HEK293 (cell line): ENCODE data around the gene TBC1D24.

Experiments used
- EGR2 ChIP-seq: fragments of 450-650 bp; formaldehyde crosslinking; IDR thresholded peaks from 2 replicates; pipeline ENCODE4 v1.5.1; 2016; ENCODE audit warnings: low read depth, missing biosample characterization, missing genetic modification characterization
- KLF16 ChIP-seq: fragments of 450-650 bp; formaldehyde crosslinking; IDR thresholded peaks from 2 replicates; pipeline ENCODE4 v1.5.1; 2017; ENCODE audit warnings: missing biosample characterization, missing genetic modification characterization
- SP2 ChIP-seq: fragments of 450-650 bp; formaldehyde crosslinking; IDR thresholded peaks from 2 replicates; pipeline ENCODE4 v1.5.1; 2016; ENCODE audit warnings: missing biosample characterization, missing genetic modification characterization
- SP7 ChIP-seq: fragments of 450-650 bp; formaldehyde crosslinking; IDR thresholded peaks from 2 replicates; pipeline ENCODE4 v1.5.1; 2016; ENCODE audit warnings: missing biosample characterization, missing genetic modification characterization
- TRIM28 ChIP-seq: IDR thresholded peaks from 2 replicates; pipeline ENCODE4 v1.6.1; 2011; ENCODE audit warnings: low read length, control low read depth, borderline replicate concordance
- ZFHX2 ChIP-seq: fragments of 450-650 bp; formaldehyde crosslinking; conservative IDR thresholded peaks from 2 replicates; pipeline ENCODE4 v1.5.1; 2016; ENCODE audit warnings: missing biosample characterization, missing genetic modification characterization
- ZIC2 ChIP-seq: fragments of 450-650 bp; formaldehyde crosslinking; IDR thresholded peaks from 2 replicates; pipeline ENCODE4 v1.5.1; 2016; ENCODE audit warnings: missing biosample characterization, missing genetic modification characterization
- ZNF121 ChIP-seq: fragments of 450-650 bp; formaldehyde crosslinking; IDR thresholded peaks from 2 replicates; pipeline ENCODE4 v1.5.1; 2016; ENCODE audit warnings: missing biosample characterization, missing genetic modification characterization
- ZNF2 ChIP-seq: fragments of 450-650 bp; formaldehyde crosslinking; IDR thresholded peaks from 2 replicates; pipeline ENCODE4 v1.5.1; 2016; ENCODE audit warnings: missing biosample characterization, missing genetic modification characterization
- ZNF335 ChIP-seq: fragments of 450-650 bp; formaldehyde crosslinking; conservative IDR thresholded peaks from 2 replicates; pipeline ENCODE4 v1.5.1; 2016; ENCODE audit warnings: missing biosample characterization, missing genetic modification characterization
- ZNF354C ChIP-seq: fragments of 450-650 bp; formaldehyde crosslinking; IDR thresholded peaks from 2 replicates; pipeline ENCODE4 v1.5.1; 2016; ENCODE audit warnings: missing biosample characterization, missing genetic modification characterization, low read depth, borderline replicate concordance
- ZNF398 ChIP-seq: fragments of 450-650 bp; formaldehyde crosslinking; IDR thresholded peaks from 2 replicates; pipeline ENCODE4 v1.5.1; 2017; ENCODE audit warnings: missing biosample characterization, missing genetic modification characterization
- ZNF530 ChIP-seq: fragments of 450-650 bp; formaldehyde crosslinking; IDR thresholded peaks from 2 replicates; pipeline ENCODE4 v1.5.1; 2016; ENCODE audit warnings: low read depth, missing biosample characterization, missing genetic modification characterization
- ZNF561 ChIP-seq: fragments of 450-650 bp; IDR thresholded peaks from 2 replicates; pipeline ENCODE4 v1.5.1; 2018; ENCODE audit warnings: missing biosample characterization, missing genetic modification characterization, borderline replicate concordance
- ZNF660 ChIP-seq: fragments of 450-650 bp; IDR thresholded peaks from 2 replicates; pipeline ENCODE4 v1.5.1; 2018; ENCODE audit warnings: missing biosample characterization, mild to moderate bottlenecking, missing genetic modification characterization
- ZNF677 ChIP-seq: fragments of 450-650 bp; IDR thresholded peaks from 2 replicates; pipeline ENCODE4 v1.5.0; 2018; ENCODE audit warnings: missing biosample characterization, mild to moderate bottlenecking, missing genetic modification characterization, moderate library complexity
- TF ChIP-seq, protein P1 (sequence below): fragments of 450-650 bp; formaldehyde crosslinking; IDR thresholded peaks from 2 replicates; pipeline ENCODE4 v1.5.1; 2016; ENCODE audit warnings: missing biosample characterization, missing genetic modification characterization
- TF ChIP-seq, protein P2 (sequence below): fragments of 450-650 bp; formaldehyde crosslinking; IDR thresholded peaks from 2 replicates; pipeline ENCODE4; 2016; ENCODE audit warnings: missing biosample characterization, missing genetic modification characterization
- TF ChIP-seq, protein P3 (sequence below): fragments of 450-650 bp; formaldehyde crosslinking; IDR thresholded peaks from 2 replicates; pipeline ENCODE4 v1.5.1; 2016; ENCODE audit warnings: missing biosample characterization, missing genetic modification characterization
- TF ChIP-seq, protein P4 (sequence below): fragments of 450-650 bp; formaldehyde crosslinking; IDR thresholded peaks from 2 replicates; pipeline ENCODE4 v1.5.1; 2016; ENCODE audit warnings: missing biosample characterization, missing genetic modification characterization
- TF ChIP-seq, protein P5 (sequence below): fragments of 450-650 bp; formaldehyde crosslinking; IDR thresholded peaks from 2 replicates; pipeline ENCODE4 v1.5.1; 2016; ENCODE audit warnings: missing biosample characterization, missing genetic modification characterization
- TF ChIP-seq, protein P6 (sequence below): fragments of 450-650 bp; formaldehyde crosslinking; IDR thresholded peaks from 2 replicates; pipeline ENCODE4 v1.5.1; 2016; ENCODE audit warnings: missing biosample characterization, missing genetic modification characterization
- TF ChIP-seq, protein P7 (sequence below): fragments of 450-650 bp; formaldehyde crosslinking; IDR thresholded peaks from 2 replicates; pipeline ENCODE4 v1.5.1; 2016; ENCODE audit warnings: missing biosample characterization, missing genetic modification characterization

The TBC1D24 gene

GRCh38 chr16:2467528-2468232, 7.2 kb upstream of the TBC1D24 start (continued):
- TF ChIP-seq, protein P1, sequence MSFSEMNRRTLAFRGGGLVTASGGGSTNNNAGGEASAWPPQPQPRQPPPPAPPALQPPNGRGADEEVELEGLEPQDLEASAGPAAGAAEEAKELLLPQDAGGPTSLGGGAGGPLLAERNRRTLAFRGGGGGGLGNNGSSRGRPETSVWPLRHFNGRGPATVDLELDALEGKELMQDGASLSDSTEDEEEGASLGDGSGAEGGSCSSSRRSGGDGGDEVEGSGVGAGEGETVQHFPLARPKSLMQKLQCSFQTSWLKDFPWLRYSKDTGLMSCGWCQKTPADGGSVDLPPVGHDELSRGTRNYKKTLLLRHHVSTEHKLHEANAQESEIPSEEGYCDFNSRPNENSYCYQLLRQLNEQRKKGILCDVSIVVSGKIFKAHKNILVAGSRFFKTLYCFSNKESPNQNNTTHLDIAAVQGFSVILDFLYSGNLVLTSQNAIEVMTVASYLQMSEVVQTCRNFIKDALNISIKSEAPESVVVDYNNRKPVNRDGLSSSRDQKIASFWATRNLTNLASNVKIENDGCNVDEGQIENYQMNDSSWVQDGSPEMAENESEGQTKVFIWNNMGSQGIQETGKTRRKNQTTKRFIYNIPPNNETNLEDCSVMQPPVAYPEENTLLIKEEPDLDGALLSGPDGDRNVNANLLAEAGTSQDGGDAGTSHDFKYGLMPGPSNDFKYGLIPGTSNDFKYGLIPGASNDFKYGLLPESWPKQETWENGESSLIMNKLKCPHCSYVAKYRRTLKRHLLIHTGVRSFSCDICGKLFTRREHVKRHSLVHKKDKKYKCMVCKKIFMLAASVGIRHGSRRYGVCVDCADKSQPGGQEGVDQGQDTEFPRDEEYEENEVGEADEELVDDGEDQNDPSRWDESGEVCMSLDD (tag by site-specific recombination): peak; percentile 43; the same call in 1 of the 2 replicates
- TF ChIP-seq EGR2 (tag by site-specific recombination) (peak; percentile 82), ZNF530 (tag by site-specific recombination) (no peak), ZNF561 (tag by site-specific recombination) (peak; percentile 69; the same call in 1 of the 2 replicates), ZNF121 (no peak), ZNF660 (tag by site-specific recombination) (peak; percentile 78; the same call in 1 of the 2 replicates), TRIM28 (no peak), ZNF398 (tag by site-specific recombination) (peak; percentile 52; the same call in 1 of the 2 replicates), ZFHX2 (peak; percentile 96), ZIC2 (peak; percentile 73), ZNF677 (tag by site-specific recombination) (peak; percentile 64; the same call in 1 of the 2 replicates), SP2 (peak; percentile 84), SP7 (tag by site-specific recombination) (peak; percentile 39; the same call in 1 of the 2 replicates), ZNF2 (tag by site-specific recombination) (0 out of 2 replicates have a peak, but pooled peaks have one; percentile 10), KLF16 (tag by site-specific recombination) (no peak), ZNF335 (tag by site-specific recombination) (peak; percentile 87), ZNF354C (tag by site-specific recombination) (no peak)
- TF ChIP-seq, protein P2, sequence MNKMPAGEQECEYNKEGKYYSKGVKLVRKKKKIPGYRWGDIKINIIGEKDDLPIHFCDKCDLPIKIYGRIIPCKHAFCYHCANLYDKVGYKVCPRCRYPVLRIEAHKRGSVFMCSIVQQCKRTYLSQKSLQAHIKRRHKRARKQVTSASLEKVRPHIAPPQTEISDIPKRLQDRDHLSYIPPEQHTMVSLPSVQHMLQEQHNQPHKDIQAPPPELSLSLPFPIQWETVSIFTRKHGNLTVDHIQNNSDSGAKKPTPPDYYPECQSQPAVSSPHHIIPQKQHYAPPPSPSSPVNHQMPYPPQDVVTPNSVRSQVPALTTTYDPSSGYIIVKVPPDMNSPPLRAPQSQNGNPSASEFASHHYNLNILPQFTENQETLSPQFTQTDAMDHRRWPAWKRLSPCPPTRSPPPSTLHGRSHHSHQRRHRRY: no peak
- TF ChIP-seq, protein P3, sequence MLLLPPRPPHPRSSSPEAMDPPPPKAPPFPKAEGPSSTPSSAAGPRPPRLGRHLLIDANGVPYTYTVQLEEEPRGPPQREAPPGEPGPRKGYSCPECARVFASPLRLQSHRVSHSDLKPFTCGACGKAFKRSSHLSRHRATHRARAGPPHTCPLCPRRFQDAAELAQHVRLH (tag by site-specific recombination): peak; percentile 21; the same call in 1 of the 2 replicates
- TF ChIP-seq, protein P4, sequence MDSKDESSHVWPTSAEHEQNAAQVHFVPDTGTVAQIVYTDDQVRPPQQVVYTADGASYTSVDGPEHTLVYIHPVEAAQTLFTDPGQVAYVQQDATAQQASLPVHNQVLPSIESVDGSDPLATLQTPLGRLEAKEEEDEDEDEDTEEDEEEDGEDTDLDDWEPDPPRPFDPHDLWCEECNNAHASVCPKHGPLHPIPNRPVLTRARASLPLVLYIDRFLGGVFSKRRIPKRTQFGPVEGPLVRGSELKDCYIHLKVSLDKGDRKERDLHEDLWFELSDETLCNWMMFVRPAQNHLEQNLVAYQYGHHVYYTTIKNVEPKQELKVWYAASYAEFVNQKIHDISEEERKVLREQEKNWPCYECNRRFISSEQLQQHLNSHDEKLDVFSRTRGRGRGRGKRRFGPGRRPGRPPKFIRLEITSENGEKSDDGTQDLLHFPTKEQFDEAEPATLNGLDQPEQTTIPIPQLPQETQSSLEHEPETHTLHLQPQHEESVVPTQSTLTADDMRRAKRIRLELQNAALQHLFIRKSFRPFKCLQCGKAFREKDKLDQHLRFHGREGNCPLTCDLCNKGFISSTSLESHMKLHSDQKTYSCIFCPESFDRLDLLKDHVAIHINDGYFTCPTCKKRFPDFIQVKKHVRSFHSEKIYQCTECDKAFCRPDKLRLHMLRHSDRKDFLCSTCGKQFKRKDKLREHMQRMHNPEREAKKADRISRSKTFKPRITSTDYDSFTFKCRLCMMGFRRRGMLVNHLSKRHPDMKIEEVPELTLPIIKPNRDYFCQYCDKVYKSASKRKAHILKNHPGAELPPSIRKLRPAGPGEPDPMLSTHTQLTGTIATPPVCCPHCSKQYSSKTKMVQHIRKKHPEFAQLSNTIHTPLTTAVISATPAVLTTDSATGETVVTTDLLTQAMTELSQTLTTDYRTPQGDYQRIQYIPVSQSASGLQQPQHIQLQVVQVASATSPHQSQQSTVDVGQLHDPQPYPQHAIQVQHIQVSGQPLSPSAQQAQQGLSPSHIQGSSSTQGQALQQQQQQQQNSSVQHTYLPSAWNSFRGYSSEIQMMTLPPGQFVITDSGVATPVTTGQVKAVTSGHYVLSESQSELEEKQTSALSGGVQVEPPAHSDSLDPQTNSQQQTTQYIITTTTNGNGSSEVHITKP (tag by site-specific recombination): no peak
- TF ChIP-seq, protein P5, sequence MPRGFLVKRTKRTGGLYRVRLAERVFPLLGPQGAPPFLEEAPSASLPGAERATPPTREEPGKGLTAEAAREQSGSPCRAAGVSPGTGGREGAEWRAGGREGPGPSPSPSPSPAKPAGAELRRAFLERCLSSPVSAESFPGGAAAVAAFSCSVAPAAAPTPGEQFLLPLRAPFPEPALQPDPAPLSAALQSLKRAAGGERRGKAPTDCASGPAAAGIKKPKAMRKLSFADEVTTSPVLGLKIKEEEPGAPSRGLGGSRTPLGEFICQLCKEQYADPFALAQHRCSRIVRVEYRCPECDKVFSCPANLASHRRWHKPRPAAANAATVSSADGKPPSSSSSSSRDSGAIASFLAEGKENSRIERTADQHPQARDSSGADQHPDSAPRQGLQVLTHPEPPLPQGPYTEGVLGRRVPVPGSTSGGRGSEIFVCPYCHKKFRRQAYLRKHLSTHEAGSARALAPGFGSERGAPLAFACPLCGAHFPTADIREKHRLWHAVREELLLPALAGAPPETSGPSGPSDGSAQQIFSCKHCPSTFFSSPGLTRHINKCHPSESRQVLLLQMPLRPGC (tag by site-specific recombination): 0 out of 2 replicates have a peak, but pooled peaks have one; percentile 29
- TF ChIP-seq, protein P6, sequence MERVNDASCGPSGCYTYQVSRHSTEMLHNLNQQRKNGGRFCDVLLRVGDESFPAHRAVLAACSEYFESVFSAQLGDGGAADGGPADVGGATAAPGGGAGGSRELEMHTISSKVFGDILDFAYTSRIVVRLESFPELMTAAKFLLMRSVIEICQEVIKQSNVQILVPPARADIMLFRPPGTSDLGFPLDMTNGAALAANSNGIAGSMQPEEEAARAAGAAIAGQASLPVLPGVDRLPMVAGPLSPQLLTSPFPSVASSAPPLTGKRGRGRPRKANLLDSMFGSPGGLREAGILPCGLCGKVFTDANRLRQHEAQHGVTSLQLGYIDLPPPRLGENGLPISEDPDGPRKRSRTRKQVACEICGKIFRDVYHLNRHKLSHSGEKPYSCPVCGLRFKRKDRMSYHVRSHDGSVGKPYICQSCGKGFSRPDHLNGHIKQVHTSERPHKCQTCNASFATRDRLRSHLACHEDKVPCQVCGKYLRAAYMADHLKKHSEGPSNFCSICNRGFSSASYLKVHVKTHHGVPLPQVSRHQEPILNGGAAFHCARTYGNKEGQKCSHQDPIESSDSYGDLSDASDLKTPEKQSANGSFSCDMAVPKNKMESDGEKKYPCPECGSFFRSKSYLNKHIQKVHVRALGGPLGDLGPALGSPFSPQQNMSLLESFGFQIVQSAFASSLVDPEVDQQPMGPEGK (tag by site-specific recombination): peak; percentile 79; the same call in 1 of the 2 replicates
- TF ChIP-seq, protein P7, sequence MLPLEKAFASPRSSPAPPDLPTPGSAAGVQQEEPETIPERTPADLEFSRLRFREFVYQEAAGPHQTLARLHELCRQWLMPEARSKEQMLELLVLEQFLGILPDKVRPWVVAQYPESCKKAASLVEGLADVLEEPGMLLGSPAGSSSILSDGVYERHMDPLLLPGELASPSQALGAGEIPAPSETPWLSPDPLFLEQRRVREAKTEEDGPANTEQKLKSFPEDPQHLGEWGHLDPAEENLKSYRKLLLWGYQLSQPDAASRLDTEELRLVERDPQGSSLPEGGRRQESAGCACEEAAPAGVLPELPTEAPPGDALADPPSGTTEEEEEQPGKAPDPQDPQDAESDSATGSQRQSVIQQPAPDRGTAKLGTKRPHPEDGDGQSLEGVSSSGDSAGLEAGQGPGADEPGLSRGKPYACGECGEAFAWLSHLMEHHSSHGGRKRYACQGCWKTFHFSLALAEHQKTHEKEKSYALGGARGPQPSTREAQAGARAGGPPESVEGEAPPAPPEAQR (tag by site-specific recombination): no peak
